ENCODE data around the gene GABPB2. TPM values are rescaled to one million over a fixed set of nuclear protein-coding genes. Genes with fewer than 3 reads are reported as not detected.

Gene GABPB2
- total RNA-seq, 1 donor from 2014 or later = 11.1 TPM

DNA sequence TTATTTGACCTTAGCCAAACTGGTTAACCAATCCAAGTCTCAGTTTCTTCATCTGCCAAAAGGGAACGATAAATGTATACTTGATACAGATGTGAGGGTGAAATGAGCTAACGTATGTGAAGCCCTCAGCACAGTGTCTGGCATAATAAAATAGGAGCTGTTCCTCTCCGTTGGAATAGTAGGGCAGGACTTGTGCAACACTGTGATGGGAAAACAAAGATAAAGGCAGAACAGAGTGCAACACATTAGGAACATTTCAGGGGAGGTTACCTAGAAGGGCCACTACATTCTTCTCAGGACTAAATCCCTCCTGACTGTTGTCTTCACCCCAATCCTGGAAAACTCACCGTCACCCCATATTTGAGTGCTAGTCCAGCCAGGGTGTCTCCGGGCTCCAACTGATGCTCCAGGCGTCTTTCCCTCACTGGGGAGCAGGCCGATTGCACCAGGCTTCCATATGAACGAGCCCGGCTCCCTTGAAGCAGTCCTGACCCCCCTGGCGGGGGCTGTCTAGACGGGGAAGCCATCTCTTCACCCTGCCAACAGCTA, 94.2 kb downstream of the GABPB2 start:
- DNase-seq (ENCODE audit: low spot score) = no peak

DNA sequence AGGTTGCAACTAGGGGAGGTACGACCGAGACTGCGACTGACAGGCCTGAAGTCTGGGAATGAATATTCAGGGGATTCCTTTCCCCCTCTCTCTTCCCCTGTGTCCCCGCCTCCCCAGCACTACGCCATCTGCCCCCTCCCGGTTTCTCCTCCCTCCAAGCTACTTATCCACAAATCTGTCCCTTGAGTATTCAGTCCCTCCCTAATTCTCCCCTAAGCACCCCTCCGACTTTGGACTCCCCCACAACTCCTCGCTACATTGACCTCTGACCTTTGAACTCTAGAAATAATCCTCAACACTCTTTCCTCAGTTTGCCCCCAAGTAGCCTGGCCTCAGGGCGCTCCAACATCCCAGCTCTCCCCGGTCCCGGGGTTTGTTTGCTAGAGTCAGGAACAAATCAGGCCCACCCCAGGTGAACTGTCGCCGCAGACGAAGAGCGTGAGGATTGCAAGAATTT, 94.7 kb downstream of the GABPB2 start:
- peak; percentile 79 for DNase-seq (ENCODE audit: low spot score)

DNA sequence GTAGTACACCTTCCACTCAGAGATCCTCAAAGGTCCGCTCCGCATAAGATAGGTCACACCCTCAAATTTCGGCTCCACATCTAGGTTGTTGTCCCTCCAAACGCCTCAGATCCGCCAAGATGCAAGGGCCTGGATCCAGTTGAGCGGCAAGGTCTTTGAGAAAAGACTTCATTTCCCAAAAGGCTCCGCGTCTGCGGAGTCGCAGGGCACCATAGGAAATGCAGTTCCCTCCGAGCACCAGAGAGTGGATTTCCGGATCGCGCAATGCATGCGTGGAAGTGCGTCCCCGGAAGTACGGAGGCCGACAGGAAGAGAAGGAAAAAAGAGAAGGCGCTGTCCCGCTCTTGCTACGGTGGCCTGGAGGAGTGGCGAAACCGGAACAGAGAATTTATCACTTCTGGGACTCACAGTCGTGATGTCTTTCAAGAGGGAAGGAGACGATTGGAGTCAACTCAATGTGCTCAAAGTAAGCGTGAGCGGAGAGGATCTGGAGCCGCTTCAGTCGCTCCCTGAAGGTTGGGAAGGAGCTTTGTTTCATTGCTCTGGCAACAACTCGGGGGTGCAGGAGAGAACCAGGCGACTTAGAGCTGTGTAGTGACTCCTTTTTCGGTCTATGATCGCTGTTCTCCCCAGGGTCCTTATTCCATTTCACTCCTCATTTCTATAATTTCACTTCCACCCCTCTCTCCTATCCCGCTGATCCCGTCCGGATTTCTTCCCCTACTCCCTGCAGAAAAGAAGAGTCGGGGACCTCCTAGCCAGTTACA, 95.4 kb downstream of the GABPB2 start, which contains the start of the genes LYSMD1 and SCNM1:
Gene LYSMD1, minus strand, starts transcription at position 165 of the 767 bp plus-strand sequence. CDS start 644 bp downstream, outside the sequence.
Gene SCNM1, plus strand, starts transcription at position 407 of the 767 bp plus-strand sequence. Its CDS starts 9 bp downstream, at position 416.
- DNase-seq (ENCODE audit: low spot score) = peak; percentile 100

DNA sequence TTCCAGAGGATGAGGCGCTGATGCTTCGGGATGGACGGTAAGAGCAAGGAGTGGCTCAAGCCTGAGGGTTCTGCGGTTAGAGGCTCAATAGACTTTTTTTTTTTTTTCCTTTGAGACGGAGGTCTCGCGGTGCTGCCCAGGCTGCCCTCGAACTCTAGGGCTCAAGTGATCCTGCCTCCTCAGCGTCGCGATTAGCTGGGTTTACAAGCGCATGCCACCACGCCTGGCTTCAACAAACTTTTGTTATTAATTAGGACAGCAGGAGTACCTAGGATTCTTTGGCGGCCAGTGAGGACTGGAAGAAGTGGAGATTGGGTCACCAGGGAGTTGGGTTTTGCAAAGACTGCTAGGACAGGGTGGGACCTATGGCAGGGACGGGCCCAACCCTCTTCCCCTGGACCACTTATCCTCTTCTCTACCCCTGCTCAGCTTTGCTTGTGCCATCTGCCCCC, 96.0 kb downstream of the GABPB2 start:
- DNase-seq (ENCODE audit: low spot score) = no peak

DNA sequence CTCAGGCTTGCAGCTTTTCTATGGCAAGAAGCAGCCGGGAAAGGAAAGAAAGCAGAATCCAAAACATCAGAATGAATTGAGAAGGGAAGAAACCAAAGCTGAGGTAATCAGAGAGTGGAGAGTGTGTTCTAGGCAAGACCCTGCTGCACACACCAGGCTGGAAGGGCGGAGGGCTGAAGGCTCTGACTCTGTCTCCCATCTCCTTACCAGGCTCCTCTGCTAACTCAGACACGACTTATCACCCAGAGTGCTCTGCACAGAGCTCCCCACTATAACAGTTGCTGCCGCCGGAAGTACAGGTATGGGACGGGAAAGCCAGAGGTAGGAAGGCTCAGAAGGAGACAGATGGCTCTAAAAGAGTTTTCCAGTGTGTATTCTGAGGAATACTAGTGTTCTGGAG, 96.6 kb downstream of the GABPB2 start:
- no peak for DNase-seq (ENCODE audit: low spot score)

DNA sequence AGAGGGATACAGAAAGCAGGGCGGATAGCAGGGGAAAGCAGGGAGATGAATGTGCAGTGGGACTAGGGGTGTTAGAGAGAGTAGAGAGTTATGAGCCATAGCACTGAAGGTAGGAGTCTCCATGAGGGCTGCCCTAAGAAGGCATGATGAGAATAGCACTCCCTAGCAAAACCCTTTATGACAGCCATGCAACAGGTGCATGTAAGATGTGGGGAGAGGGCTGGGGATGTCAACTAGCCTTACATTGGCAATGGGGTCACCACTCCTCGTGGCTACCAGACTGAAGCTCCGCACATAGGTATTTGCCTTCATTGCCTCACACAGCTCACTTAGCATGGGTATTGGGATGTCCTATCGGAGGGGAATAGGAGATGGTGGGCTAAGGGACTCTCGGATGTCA, 100.6 kb downstream of the GABPB2 start:
- DNase-seq (ENCODE audit: low spot score) = no peak

Other genes with a start within 250 kb of the GABPB2 start
- 35.4 TPM for gene ARNT, start 194.2 kb upstream of the GABPB2 start, total RNA-seq (ENCODE audit: insufficient read depth, low replicate concordance)
- not detected for gene CTXND2, start 183.6 kb upstream of the GABPB2 start, total RNA-seq (ENCODE audit: insufficient read depth, low replicate concordance)
- gene SETDB1, start 144.4 kb upstream of the GABPB2 start, total RNA-seq (ENCODE audit: insufficient read depth, low replicate concordance) = 38.8 TPM
- gene CERS2, start 95.9 kb upstream of the GABPB2 start, total RNA-seq (ENCODE audit: insufficient read depth, low replicate concordance) = 55.9 TPM
- not detected for gene ANXA9, start 88.5 kb upstream of the GABPB2 start, total RNA-seq (ENCODE audit: insufficient read depth, low replicate concordance)
- 13.5 TPM for gene MINDY1, start 63.9 kb upstream of the GABPB2 start, total RNA-seq (ENCODE audit: insufficient read depth, low replicate concordance)
- 22.6 TPM for gene PRUNE1, start 62.3 kb upstream of the GABPB2 start, total RNA-seq (ENCODE audit: insufficient read depth, low replicate concordance)
- 13.7 TPM for gene BNIPL, start 34.2 kb upstream of the GABPB2 start, total RNA-seq (ENCODE audit: insufficient read depth, low replicate concordance)
- gene C1orf56, start 23.0 kb upstream of the GABPB2 start, total RNA-seq (ENCODE audit: insufficient read depth, low replicate concordance) = 2.4 TPM
- gene CDC42SE1, start 11.1 kb upstream of the GABPB2 start, total RNA-seq (ENCODE audit: insufficient read depth, low replicate concordance) = 33.5 TPM
- gene MLLT11, start 10.4 kb upstream of the GABPB2 start, total RNA-seq (ENCODE audit: insufficient read depth, low replicate concordance) = 4.1 TPM
- 4.8 TPM for gene SEMA6C, start 75.9 kb downstream of the GABPB2 start, total RNA-seq (ENCODE audit: insufficient read depth, low replicate concordance)
- 2.2 TPM for gene TNFAIP8L2, start 85.9 kb downstream of the GABPB2 start, total RNA-seq (ENCODE audit: insufficient read depth, low replicate concordance)
- 4.8 TPM for gene LYSMD1, start 95.1 kb downstream of the GABPB2 start, total RNA-seq (ENCODE audit: insufficient read depth, low replicate concordance)
- gene SCNM1, start 95.4 kb downstream of the GABPB2 start, total RNA-seq (ENCODE audit: insufficient read depth, low replicate concordance) = 10.1 TPM
- gene TMOD4, start 105.2 kb downstream of the GABPB2 start, total RNA-seq (ENCODE audit: insufficient read depth, low replicate concordance) = not detected
- gene VPS72, start 119.4 kb downstream of the GABPB2 start, total RNA-seq (ENCODE audit: insufficient read depth, low replicate concordance) = 61.4 TPM
- 61.9 TPM for gene PIP5K1A, start 127.8 kb downstream of the GABPB2 start, total RNA-seq (ENCODE audit: insufficient read depth, low replicate concordance)
- 134 TPM for gene PSMD4, start 184.0 kb downstream of the GABPB2 start, total RNA-seq (ENCODE audit: insufficient read depth, low replicate concordance)
- gene ZNF687, start 211.5 kb downstream of the GABPB2 start, total RNA-seq (ENCODE audit: insufficient read depth, low replicate concordance) = 11.1 TPM

Data from umbilical cord (tissue), 2 donors.